Omental fat pad (tissue), 4 donors: ENCODE results near the gene DDX39A. TPM values are rescaled to one million over a fixed set of nuclear protein-coding genes. Genes with fewer than 3 reads are reported as not detected.
"Not testable (repeated sequence)": the region's sequence is repeated elsewhere in the genome, so short reads cannot be mapped to it uniquely, and the experiment has no call there.

ENCODE experiments used
- ATAC-seq: fragments of 150-250 bp; one replicate; pipeline ENCODE4 v1.9.1; 2016; ENCODE audit warnings: mild to moderate bottlenecking, moderate library complexity; ENCODE audit not compliant: low FRiP score
- DNase-seq: peaks from one replicate; pipeline ENCODE4 v3.0.0-alpha.2; 2019; ENCODE audit warnings: low spot score
- total RNA-seq, 4 donors: library from RNA; depleted of rRNA; stranded (reverse); fragments of >200 nt; gene quantifications; one replicate each; pipeline ENCODE4 v1.1.0, GENCODE V29; 2016
- TF ChIP-seq, protein P1 (sequence below), 3 donors: fragments of 450-650 bp; IDR thresholded peaks; one replicate each; pipeline ENCODE4 v1.5.1; 2016 to 2017; ENCODE audit warnings: antibody characterized with exemption in 3 of 3, mild to moderate bottlenecking in 3 of 3, moderate library complexity in 2 of 3

DDX39A gene
- total RNA-seq, 4 donors from 2014 or later = 68.4 to 139 (median 76.3) TPM

DNA sequence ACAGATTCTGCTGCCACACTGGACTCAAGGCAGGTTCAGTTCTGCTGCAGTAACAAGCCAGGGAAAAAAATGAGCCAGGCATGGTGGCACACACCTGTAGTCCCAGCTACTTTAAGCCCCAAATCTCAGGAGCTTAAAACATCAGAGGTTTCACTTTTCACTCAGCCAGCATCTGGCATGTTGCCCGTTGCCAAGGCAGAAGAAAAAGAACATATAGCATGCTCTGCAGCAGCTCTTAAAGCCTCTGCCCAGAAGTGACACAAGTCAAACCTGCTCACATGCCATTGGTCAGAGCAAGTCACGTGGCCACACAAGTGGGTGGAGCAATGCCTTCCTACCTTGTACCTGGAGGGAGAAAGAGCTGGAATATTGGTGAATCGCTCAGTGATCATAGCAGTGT lies 52.6 kb downstream of the DDX39A start:
- ATAC-seq = no peak
- DNase-seq = peak; percentile 65
- TF ChIP-seq, protein P1, sequence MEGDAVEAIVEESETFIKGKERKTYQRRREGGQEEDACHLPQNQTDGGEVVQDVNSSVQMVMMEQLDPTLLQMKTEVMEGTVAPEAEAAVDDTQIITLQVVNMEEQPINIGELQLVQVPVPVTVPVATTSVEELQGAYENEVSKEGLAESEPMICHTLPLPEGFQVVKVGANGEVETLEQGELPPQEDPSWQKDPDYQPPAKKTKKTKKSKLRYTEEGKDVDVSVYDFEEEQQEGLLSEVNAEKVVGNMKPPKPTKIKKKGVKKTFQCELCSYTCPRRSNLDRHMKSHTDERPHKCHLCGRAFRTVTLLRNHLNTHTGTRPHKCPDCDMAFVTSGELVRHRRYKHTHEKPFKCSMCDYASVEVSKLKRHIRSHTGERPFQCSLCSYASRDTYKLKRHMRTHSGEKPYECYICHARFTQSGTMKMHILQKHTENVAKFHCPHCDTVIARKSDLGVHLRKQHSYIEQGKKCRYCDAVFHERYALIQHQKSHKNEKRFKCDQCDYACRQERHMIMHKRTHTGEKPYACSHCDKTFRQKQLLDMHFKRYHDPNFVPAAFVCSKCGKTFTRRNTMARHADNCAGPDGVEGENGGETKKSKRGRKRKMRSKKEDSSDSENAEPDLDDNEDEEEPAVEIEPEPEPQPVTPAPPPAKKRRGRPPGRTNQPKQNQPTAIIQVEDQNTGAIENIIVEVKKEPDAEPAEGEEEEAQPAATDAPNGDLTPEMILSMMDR (IDR thresholded peaks at IDR 0.05) = no peak

DNA sequence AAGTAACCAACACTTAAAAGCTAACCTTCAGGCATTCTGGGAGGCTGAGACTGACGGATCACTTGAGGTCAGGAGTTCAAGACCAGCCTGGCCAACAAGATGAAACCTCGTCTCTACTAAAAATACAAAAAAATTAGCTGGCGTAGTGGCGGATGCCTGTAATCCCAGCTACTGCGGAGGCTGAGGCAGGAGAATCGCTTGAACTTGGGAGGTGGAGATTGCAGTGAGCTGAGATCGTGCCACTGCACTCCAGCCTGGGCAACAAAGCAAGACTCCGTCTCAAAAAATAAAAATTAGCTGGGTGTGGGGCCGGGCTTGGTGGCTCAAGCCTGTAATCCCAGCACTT lies 55.1 kb downstream of the DDX39A start:
- ATAC-seq, DNase-seq: not testable (repeated sequence)

DNA sequence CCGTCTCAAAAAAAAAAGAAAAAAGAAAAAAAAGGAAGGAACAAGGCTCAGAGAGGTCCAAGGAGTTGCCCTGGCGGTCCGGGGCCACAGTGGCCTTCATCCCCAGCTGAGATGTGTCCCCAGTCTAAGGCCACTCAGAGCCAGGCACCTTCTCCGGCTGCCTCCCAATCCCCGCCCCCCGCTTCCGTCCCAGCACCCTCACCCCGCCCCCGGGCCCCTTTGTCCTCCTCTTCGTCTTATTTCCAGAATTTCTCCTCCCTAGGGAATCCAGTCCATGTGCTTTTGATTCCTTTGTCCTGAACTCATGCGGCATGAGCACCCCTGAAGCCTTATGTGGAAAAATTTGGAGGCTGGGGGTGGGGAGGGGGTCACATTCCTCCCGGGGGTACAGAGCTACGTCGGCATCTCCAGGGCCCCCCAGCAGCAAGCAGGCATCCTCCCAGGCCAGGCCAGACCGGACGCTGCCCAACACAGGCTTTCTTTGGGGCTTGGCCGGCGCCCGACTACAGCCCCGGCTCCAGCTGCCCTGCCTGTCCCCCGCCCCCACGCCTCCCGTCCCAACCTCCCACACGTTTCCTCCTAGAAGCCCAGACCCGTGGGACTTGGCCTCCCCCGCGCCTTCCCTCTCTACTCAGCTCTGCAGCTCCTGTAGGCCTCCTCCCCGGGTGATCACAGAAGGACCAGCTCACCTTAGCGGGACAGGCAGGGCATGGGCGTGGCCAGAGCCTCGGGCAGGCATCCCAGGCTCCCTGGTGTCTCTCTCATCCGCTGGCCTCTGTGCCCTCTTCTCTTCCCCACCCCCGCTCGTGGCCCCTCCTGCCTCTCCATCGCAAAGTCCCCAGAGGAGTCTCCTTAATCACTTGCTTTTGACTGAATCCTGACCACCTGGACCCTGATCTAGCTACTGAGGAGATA lies 55.7 kb downstream of the DDX39A start:
- DNase-seq = peak; percentile 40
- ATAC-seq = peak; percentile 79
- TF ChIP-seq, protein P1 (IDR thresholded peaks at IDR 0.05) = no peak

DNA sequence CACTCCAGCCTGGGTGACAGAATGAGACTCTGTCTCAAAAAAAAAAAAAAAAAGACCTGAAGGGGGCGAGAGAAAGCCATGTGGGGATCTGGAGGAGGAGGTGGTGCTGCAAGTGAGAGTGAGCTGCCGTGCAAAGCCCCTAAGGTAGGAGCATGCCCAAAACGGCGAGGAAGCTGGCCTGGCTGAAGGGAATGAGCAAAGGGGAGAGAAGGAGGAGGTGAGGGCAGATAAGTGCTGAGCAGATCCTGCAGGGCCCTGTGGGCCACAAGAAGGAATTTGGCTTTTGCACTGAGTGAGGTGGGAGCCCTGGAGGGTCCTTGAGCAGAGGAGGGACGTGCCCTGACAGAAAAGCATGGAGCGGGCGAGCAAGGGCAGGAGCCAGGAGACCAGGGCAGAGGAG lies 57.3 kb downstream of the DDX39A start:
- ATAC-seq (no peak), DNase-seq (no peak)
- TF ChIP-seq, protein P1 (IDR thresholded peaks at IDR 0.05) = no peak

Other genes starting within 250 kb of the DDX39A start
- gene ADGRL1, start 213.2 kb downstream of the DDX39A start, total RNA-seq = 10 to 100 TPM in 3 of 4 donors, 1 to 10 TPM in 1; 7.7 to 18.0 (median 13.9) TPM
- gene ADGRE5, start 37.9 kb downstream of the DDX39A start, total RNA-seq = 100 to 1,000 TPM in 1 of 4 donors, 10 to 100 TPM in 3; 38.1 to 106 (median 62.8) TPM
- 100 to 1,000 TPM in 1 of 4 donors, 10 to 100 TPM in 3; 47.3 to 104 (median 85.0) TPM for gene PKN1, start 14.0 kb upstream of the DDX39A start, total RNA-seq
- not detected for gene PTGER1, start 56.0 kb upstream of the DDX39A start, total RNA-seq
- gene GIPC1, start 76.8 kb upstream of the DDX39A start, total RNA-seq = 10 to 100 TPM; 47.0 to 77.6 (median 59.0) TPM
- 100 to 1,000 TPM in 3 of 4 donors, 10 to 100 TPM in 1; 67.5 to 669 (median 116) TPM for gene DNAJB1, start 99.1 kb upstream of the DDX39A start, total RNA-seq
- 10 to 100 TPM; 32.9 to 58.1 (median 46.8) TPM for gene TECR, start 110.3 kb upstream of the DDX39A start, total RNA-seq
- 100 to 1,000 TPM; 194 to 357 (median 322) TPM for gene NDUFB7, start 152.7 kb upstream of the DDX39A start, total RNA-seq
- gene CLEC17A, start 163.7 kb upstream of the DDX39A start, total RNA-seq = under 1 TPM in 1 of 4 donors, not detected in 3; 0.19 TPM